Raji (cell line): Measurements from ENCODE around the gene TLCD3A.
A peak's percentile ranks its signal among the peaks of the same experiment; 100 is the strongest.

Experiments used
- POLR2A ChIP-seq: IDR thresholded peaks from 2 replicates; pipeline ENCODE4 v1.6.1; 2011; ENCODE audit warnings: low read depth, low read length, control low read depth; ENCODE audit not compliant: insufficient read depth

TLCD3A gene

DNA sequence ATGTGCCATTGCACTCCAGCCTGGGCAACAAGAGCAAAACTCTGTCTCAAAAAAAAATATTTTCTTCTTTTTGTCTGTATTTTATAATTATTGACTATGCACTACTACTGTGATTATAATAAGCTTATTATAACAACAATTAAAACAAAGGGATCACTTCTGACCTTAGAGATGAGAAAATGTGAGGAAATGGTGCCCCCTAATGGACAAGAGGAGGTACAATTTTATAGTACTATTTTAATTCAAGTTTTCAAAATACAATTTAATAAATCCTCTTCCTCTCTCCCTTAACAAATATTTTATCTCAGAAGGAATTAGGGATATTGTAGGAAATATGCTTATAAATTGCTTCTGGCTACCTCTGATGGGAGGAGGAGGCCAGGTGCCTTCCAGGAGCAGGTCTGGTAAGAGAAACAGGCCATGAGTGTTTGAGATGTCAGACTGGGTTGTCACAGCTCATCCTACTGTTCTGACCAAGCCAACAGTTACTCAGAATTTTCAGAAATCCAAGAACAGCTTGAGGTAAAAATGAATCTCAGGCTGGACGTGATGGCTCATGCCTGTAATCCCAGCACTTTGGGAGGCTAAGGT, 31.8 kb upstream of the TLCD3A start:
- no peak for TF ChIP-seq POLR2A

DNA sequence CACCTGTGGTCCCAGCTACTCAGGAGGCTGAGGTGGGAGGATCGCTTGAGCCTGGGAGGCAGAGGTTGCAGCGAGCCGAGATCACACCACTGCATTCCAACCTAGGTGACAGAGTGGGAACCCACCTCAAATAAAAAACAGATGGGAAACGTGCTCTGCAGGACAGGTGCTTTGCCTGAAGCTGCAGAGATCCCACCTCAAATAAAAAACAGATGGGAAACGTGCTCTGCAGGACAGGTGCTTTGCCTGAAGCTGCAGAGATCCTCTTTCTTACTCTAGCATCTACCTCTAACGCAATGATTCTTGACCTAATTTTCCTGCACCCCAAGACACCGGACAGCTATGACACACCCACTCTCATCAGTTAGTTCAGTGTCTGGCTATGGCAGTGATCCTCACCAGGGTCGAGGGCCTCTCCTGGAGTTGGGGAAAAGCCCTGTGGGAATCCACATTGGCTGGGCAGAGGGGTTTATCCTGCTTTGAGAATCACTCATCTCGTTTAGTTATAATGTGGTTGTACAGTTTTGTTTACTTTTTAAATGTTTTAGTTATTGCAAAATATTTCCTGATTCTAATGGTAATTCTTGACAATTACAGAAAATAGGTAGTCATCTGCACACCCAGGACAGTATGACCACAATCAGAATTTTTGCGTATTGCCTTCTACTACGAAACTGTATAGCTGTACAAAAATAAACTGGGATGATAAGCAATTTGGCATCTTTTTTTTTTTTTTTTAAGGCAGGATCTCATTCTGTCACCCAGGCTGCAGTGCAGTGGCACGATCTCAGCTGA, 29.1 kb upstream of the TLCD3A start:
- TF ChIP-seq POLR2A, result no peak

DNA sequence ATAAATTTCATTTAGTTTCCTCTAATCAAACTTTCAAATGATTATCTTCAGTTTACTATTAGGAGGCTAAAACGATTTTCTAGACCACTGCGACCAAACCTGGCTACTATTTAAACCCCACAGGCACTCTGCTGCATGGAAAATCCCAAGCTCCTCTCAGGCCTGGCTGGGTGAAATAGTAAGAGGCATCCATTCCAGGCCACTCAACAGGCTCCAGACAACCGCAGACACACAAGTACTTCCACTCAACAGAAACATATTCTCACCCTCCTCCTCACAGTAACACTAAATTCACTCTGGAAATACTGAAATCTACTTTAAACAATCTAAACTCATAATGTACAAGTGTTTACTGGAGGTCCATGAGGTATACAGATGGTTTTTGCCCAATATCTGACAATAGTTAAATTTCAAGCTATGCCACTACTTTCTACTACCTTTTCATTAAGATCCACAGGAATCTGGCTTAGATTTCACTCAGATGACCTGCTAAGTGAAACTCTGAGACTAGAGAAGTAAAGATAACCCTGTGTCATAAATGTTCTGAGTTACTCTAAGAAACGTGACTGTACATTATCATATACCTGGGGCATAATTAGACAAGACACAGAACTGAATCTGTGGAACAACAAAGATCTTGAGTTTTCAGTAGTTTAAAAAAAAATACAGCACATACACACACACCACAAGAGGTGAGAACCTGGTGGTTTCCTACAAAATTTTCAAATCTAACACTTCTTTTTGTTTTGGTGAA, 28.1 kb upstream of the TLCD3A start:
- TF ChIP-seq POLR2A, result no peak

DNA sequence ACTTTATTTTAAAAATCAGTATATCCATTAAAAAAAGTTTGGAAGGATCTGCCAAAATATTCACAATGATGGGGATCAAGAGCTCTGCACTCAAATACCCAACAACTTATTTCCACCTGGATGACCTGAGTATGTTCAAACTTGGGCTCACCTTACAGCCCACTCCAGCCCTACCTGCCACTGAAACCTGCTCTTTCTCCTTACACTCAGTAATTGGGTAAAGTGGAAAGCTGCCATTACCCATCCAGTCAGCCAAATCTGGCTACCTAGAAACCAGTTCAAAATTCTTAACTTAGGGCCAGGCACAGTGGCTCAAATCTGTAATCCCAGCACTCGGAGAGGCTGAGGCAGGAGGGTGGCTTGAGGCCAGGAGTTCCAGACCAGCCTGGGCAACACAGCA, 27.4 kb upstream of the TLCD3A start:
- TF ChIP-seq POLR2A, result no peak

- TF ChIP-seq POLR2A, result no peak
Measured at GRCh38 chr17:705863-706262, 26.5 kb upstream of the TLCD3A start.

DNA sequence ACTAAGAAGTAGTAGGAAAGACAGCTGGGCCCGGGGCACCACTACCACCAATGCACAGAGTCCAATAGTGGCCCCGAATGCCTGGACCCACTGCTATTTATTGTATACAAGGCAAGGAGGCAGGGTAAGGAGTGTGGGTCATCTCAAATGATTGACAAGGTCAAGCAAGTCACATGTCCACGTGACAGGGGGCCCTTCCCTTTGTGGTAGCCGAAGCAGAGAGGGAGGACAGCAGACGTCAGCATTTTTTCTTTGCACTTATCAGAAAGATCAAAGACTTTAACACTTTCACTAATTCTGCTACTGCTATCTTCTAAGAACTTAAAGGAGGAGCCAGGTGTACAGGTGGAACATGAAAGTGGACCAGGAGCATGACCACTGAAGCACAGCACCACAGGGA, 24.3 kb upstream of the TLCD3A start:
- TF ChIP-seq POLR2A, result no peak

DNA sequence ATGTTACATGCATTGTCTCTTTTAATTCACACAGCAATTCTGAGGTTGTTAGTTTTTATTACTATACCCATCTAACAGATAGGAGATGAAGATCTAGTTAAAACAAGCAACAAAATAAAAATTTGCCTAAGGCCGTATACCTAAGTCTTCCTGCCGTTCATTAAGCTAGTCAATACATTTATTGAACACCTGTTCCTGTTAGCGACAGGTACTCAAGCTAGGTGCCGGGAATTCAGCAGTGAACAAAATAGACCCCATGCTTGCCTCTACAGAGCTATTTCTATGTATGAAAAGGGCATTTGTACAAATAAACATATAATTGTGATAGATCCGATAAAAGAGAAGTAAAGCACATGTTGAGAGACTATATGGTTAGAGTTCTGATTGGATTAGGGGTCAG, 14.3 kb upstream of the TLCD3A start:
- no peak for TF ChIP-seq POLR2A

- TF ChIP-seq POLR2A, result no peak
Measured at GRCh38 chr17:720706-721539, 11.5 kb upstream of the TLCD3A start.

DNA sequence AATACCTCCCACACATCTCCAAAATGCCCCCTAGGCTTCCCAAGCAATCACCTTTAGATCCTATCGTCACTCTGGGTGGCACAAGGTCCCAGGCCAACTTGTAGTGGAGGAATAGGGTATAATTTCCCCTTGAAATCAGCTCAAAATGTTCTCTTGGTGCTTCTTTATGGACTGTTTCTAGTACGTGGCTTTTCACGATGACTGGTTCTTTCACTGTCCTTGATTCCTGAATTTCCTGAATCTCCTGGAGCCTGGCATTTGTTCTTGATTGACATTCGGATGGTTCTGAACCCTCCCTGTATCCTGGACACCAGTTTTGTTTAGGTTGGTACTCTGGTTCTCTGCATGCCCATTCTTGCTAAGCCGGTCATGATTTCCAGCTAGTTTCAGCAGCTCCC, 10.9 kb upstream of the TLCD3A start:
- TF ChIP-seq POLR2A, result no peak

DNA sequence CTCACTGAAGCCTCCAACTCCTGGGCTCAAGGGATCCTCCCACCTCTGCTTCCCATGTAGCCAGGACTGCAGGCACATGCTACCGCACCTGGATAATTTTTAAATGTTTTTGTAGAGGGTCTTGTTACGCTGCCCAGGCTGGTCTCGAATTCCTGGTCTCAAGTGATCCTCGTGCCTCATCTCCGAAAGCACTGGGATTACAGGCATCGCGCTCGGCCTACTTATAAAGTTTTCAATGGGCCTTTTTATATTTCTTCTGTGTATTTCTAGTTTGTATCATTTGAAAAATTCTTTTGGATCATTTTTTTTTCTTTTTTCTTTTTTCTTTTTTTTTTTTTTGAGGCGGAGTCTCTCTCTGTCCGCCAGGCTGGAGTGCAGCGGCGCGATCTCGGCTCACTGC, 7.3 kb upstream of the TLCD3A start:
- TF ChIP-seq POLR2A, result no peak

DNA sequence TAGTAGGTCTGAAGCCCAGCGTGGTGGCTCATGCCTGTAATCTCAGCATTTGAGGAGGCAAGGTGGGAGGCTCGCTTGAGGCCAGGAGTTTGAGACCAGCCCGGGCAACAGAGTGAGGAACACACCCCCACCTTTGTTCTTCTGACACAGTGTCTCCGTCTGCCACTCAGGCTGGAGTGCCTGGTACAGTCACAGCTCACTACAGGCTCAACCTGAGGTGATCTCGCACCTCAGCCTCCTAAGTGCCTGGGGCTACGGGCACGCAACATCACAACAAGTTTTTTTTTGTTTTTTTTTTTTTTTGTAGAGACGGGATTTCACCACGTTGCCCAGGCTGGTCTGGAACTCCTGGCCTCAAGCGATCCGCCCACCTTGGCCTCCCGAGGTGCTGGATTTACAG, 6.7 kb upstream of the TLCD3A start:
- TF ChIP-seq POLR2A, result no peak

DNA sequence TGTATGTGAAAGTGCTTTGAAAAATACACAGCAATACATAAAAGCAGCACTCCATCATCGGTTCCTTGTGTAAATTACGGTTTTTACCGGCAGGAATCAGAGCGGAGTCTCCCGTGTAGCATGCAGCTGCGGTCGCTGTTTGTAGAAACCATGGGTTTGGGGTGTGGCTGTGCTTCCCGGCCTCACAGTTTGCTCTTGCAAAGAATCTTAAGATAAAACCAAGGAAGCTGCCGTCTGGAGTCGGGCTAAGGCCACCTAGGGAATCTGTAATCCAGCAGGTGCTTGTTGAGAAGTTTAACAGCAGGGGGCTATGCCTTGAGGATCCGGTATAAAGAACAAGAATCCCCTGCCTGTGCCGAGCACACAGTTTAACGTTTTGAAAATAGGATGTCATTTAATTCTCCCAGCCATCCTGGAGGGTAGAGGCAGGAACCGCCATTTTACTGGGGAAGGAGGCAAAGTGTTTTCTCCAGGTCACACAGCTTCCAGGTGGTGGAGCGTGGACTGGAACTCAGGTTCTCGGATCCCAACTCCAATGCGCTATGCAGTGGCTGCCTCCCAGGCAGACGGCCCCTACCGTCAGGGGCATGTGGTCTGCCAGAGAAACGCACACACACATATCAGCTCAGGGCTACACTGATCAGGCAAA, 6.0 kb upstream of the TLCD3A start:
- no peak for TF ChIP-seq POLR2A

DNA sequence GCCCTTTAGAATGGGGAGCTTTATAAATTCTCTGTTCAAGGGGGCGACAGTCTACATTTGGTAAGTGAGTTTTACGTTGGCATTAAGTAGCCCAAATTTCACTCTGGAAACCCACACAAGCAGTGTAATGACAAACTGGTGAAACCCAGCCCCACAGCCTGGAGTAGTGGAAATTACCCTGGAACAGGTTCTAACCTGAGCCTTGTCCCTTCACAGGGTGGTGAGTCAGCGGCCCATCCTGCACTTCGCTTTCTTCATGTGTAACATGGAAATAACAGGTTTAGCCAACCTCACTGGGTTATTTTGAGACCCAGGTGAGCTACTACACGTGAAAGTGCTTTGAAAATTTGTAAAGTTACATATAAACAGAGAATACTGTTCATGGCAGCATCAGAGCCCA, 3.5 kb upstream of the TLCD3A start:
- TF ChIP-seq POLR2A, result no peak

DNA sequence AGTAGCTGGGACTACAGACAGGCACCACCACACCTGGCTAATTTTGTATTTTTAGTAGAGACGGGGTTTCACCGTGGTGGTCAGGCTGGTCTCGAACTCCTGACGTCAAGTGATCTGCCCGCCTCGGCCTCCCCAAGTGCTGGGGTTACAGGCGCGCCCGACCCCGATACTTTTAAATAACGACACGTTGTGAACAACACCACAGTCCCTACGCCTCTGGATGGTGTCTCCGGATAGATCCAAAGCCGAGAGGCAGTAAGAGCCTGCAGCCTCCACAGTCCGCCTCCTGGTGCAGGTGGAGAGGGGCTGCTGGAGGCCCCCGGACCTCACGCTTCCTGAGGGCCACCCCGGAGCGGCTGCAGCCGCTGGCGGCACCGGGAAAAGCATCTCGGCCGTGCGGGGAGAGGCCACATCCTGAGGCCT, 741 bp upstream of the TLCD3A start:
- no peak for TF ChIP-seq POLR2A

- TF ChIP-seq POLR2A, result peak; percentile 36; the same call in 1 of the 2 replicates
Measured at GRCh38 chr17:732902-733720, 715 bp downstream of the TLCD3A start.
